Measurements from ENCODE around the gene FHOD3.

FHOD3 gene

GRCh38 chr18:36568487-36568886, 271.0 kb downstream of the FHOD3 start:
- DNase-seq = no peak

DNA sequence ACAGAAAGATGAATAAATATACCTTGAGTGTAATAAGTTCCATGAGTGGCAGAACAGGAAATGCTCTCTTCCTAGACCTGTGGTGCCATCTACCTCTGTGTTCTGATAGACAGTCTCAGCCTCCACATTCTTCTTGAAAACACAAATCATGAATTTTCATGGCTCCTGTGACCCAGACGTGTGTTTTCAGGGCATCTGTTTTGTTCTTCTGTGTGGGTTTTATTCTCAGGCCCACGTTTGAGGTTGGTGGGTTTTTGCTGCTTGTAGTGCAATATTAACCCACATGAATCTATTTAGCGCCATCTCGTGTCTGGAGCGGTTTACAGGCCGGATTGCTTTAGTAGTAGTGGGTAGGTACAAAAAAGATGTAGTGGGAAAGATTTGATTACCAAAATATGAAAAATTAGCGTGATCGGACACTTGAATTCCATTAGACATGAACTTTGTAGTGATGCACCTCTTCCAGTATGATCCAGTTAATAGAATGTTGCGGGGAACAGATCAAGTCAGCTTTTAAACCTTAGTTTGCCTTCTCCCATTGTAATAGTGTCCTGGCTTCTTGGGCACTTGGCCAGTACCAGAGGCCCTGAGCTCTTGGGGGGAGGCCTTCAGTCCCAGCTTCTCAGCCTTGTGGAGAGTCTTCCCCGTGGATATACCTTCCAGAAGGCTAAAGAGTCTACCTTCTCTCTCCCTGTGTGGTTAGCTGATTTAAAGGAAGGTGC, 274.8 kb downstream of the FHOD3 start:
- DNase-seq = peak; percentile 1 to 10

GRCh38 chr18:36576339-36576738, 278.8 kb downstream of the FHOD3 start:
- no peak for DNase-seq

- no peak for DNase-seq
Measured at GRCh38 chr18:36578871-36579710, 281.6 kb downstream of the FHOD3 start.

DNA sequence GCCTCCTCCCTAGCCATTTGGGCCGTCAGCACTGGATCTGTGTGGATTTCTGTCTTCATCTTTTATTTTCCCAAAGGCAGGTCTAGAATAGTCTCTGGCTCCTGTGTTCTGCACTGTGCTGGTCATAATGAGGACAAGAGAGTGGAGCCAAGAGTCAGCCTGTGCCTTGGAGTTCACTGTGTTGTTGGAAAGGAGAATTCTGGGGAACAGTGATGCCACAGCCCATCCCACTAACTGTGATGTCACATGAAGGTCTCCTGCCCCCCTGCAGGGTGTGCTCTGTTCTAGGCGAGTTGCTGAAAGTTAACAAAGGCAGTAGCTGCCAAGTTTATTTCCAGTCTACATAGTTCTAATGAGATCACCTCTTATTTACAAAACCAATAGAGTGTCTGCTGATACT, 282.8 kb downstream of the FHOD3 start:
- DNase-seq = no peak

DNA sequence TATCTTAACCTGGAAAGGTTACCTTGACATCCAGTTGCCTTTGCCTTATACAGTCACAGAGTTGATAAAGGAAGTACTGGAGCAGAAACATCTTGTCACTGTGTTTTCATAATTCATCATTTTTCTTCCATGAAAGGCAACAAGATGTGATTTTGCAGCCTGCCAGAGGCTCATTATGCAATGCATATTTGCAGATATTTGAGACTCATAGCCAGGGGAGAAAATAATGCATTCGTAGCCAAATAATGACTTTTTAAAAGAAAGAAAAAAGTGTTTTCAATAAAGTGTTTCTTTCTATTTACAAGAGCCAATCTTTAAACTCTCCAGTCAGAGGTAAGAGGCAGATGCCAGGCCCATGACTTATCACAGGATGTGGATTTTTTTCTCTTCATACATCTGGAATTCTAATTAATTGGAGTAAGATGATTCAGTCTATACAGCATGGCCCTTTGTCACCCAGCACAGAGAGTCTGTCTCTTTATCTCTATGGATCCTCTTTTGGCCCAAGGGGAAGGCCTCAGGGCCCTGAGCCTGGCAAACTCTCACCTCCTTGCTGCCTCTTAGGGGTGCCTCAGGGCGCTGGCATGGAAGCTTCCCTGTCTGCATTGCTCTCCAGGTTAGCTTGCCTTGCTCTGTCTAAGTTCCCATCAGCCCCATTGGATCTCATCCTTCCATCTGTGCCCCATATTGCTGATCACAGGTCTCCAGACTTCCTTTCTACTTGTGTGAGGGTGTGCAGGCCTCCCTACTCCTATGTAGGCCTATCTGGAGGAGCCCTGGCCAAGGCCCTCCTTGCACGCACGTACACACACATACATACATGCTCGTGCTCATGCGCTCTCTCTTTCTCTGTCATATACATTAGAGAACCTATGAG, 283.6 kb downstream of the FHOD3 start:
- no peak for DNase-seq

DNA sequence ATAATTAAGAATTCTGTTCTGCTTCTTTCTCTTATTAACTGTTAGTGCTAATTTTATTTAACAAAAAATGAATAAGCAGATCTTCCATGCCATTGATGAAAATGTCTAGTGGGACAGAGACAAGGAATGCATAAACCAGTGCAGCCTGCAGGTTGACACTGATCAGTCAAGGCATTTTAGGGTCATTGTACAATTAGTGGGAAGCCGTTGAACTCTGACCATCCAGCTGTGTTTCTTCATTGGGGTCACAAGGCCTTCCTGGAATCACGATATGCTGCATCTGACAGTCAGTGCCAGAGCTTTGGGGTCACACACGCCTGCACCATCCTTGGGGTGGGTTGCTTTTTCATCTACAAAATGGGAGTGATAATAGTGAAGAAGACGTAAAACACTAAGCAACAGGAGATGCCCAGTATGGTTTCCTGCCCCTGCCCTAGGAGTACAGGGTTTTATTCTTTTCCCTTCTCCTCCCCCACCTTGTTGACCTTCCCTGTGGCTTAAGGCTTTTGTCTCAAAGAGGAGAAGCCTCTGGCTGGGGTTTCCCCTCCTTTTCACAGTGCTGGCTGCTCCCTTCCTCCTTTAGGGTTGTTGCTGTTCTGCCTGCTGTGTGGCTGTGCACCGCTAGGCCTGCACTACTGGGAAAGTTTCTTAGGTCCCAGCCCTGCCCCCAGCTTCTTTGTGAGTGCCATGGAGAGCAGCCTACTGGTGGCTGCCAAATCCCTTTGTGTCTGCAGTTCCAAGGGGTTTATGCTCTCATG, 285.7 kb downstream of the FHOD3 start:
- no peak for DNase-seq

GRCh38 chr18:36589857-36590543, 292.5 kb downstream of the FHOD3 start:
- DNase-seq = no peak

- no peak for DNase-seq
Measured at GRCh38 chr18:36590621-36591580, 293.4 kb downstream of the FHOD3 start.

- no peak for DNase-seq
Measured at GRCh38 chr18:36592282-36592681, 294.8 kb downstream of the FHOD3 start.

DNA sequence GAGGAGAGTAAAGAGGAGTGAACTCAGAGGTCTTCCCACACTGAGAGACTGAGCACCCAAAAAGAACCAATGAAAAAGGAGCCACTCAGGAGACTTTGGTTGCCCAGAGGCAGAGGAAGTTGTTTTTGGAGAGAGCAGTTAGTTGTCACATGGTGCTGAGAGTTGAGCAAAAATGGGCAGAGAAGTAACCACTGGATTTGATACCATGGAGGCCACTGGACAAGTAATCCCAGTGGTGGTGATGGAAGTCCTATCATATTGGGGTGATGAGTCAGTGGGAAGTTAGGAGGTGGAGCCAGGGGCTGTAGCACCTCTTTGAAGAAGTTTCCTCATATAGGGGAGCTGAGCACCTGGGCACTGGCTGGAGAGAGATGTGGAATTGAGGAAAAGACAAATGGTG, 295.5 kb downstream of the FHOD3 start:
- DNase-seq = no peak

GRCh38 chr18:36593641-36594040, 296.1 kb downstream of the FHOD3 start:
- DNase-seq = no peak

GRCh38 chr18:36594621-36595020, 297.1 kb downstream of the FHOD3 start:
- no peak for DNase-seq

- no peak for DNase-seq
Measured at GRCh38 chr18:36595046-36595817, 297.7 kb downstream of the FHOD3 start.

DNA sequence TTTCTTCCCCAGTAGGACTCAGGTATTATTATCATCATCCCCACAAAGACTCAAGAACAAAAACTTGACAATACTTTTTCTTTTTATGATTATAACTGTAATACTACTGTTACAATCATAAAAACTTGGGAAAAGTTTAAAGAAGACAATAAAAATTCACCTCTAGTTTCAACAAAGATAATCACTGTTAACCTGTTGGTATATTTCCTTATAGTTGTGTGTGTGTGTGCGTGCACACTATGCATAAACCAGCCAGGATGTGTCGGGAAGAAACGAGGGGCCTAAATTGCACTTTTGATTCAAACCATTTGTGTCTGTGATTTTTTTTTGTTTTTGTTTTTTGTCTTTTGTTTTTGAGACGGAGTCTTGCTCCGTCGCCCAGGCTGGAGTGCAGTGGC, 298.3 kb downstream of the FHOD3 start:
- no peak for DNase-seq

DNA sequence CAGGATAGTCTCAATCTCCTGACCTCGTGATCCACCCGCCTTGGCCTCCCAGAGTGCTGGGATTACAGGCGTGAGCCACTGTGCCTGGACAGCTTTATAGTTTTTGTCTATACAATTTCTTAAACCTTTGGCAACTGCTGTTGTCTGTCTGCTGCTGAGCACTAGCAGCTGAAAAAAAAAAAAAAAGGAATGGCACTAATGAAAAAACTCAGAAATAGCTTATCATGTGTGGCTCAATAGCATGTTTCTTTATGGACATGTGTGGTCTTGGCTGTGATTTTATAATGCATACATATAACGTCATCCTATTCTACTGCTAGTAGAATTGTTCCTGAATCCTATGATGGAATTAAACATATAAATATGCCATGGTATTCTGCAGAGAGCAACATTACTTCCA, 300.1 kb downstream of the FHOD3 start:
- DNase-seq = no peak

GRCh38 chr18:36600548-36600947, 303.0 kb downstream of the FHOD3 start:
- no peak for DNase-seq

DNA sequence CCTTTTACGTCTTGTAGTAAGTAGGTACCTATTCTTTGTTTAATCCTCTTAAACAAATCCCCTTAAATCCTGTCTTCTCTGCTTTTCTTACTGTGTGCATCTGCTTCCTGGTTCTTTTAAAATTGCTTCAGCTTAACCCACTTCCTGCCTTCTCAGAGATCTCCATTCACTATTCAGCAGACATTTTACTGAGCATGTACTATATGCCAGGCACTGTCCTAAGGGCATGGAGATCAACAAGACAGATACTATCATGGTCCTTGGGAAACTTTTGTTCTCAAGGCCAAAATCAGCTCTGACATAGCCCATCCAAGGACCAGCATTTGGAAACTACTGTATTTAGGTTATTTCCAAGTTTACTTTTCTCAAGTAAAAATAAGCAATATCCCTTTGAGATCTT, 303.8 kb downstream of the FHOD3 start:
- no peak for DNase-seq

- DNase-seq = no peak
Measured at GRCh38 chr18:36602071-36602470, 304.6 kb downstream of the FHOD3 start.

- no peak for DNase-seq
Measured at GRCh38 chr18:36602620-36603019, 305.1 kb downstream of the FHOD3 start.
